IPS-18a (cell line): ENCODE data around the gene MYBBP1A.

Experiments
- H3K27ac ChIP-seq: one replicate; pipeline ENCODE4 v1.5.1; 2013; ENCODE audit warnings: low read length
- H3K27me3 ChIP-seq: one replicate; pipeline ENCODE4 v1.6.1; 2013; ENCODE audit warnings: mild to moderate bottlenecking, low read length; ENCODE audit not compliant: control insufficient read depth, insufficient read depth
- H3K36me3 ChIP-seq: one replicate; pipeline ENCODE4 v1.6.1; 2013; ENCODE audit warnings: low read depth, low read length; ENCODE audit not compliant: control insufficient read depth
- H3K4me1 ChIP-seq: one replicate; pipeline ENCODE4 v1.6.1; 2013; ENCODE audit warnings: low read depth, low read length; ENCODE audit not compliant: control insufficient read depth
- H3K4me3 ChIP-seq: one replicate; pipeline ENCODE4 v1.5.1; 2013; ENCODE audit warnings: low read length
- H3K9ac ChIP-seq: one replicate; pipeline ENCODE4 v1.6.1; 2013; ENCODE audit warnings: mild to moderate bottlenecking, low read length, moderate library complexity
- H3K9me3 ChIP-seq: one replicate; pipeline ENCODE4 v1.6.1; 2013; ENCODE audit warnings: low read depth, low read length; ENCODE audit not compliant: control insufficient read depth

MYBBP1A gene

DNA sequence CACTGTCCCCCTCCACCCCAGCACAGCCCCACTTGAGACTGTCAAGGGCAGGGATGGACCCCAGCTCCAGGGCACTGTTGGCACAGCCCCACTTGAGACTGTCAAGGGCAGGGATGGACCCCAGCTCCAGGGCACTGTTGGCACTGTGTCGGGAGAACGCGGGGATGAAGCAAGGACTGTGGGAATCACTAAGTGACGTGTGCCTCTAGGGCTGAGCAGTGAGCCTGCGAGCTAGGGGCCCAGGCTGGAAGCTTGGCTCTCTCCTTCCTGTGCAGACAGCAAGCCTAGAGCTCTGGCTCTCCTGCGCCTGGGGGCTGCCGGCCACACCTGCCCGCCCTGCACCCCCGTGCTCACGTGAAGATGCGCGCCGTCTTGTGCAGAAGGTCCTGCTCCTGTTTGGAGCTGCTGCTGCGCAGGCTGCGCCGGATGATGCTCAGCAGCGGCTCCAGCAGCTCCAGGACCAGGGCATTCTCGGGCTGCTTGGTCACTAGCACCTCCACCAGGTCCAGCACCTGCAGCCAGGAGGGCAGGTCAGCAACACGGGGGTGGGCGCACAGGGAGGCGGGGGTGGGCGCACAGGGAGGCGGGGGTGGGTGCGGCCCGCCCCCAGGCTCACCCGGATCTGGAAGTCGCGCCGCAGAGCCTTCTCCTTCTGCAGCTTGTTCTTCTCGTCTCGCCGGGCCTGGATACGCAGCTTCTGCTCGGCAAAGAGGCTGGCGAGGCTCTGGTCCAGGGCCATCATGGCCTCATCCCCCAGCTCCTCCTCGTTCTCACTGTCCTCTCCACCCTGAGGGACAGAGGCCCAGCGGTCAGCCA is 10.8 kb downstream of the MYBBP1A start:
- Histone ChIP-seq H3K27ac (no peak overlapping the region), H3K4me3 (no peak overlapping the region), H3K36me3 (peaks cover 85% of the 10 kb centered on the region), H3K27me3 (no peaks in the 10 kb centered on the region), H3K9ac (no peak overlapping the region), H3K9me3 (no peaks in the 10 kb centered on the region), H3K4me1 (no peaks in the 10 kb centered on the region)

DNA sequence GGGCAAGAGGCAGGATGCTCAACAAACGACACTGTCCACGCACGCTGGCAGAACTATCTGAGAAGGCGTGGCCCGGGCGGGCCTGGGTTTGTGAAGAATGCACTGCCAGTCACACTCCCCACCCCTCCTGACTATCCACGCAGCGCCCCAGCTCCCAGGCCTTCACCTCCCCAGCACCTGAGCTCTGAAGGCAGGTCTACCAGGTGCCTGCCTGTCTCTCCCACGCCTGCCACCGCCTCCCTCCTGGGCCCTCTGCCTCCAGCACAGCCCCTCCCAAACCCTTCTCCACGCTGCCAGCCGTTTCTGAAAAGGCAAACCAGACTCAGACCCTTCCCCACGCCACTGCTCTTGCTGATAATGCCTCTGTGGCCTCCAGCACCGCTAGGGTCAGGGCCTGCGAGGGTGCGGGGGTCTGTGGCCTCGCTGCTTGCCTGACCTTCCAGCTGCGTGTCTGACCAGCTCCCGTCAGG is 11.6 kb downstream of the MYBBP1A start:
- Histone ChIP-seq H3K27ac (no peak overlapping the region), H3K9ac (no peak overlapping the region), H3K27me3 (no peaks in the 10 kb centered on the region), H3K36me3 (peaks cover 85% of the 10 kb centered on the region), H3K9me3 (no peaks in the 10 kb centered on the region), H3K4me1 (no peaks in the 10 kb centered on the region), H3K4me3 (no peak overlapping the region)

DNA sequence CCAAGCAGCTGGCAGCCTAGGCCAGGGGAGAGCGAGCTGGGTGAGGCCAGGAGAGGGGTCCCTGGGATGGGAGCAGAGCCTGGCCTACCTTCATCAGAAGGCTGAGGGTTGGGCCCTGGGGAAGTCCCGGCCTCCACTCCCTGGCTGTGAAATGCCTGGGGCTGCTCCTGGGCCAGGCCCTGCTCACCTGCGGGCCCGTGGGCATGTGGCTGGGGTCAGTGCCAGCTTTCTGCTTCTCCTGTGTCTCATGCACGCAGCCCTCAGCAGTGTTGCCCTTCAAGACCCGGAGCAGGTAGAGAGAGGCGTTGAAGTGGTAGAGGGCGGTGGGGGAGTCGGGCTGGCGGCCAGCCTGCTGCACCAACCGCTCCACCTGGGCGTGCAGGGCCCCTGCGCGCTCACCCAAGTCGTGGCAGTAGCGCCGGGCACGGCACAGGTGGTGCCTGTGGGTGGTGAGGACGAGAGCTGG is 12.4 kb downstream of the MYBBP1A start:
- H3K27me3 ChIP-seq = no peaks in the 10 kb centered on the region
- no peak overlapping the region for H3K9ac ChIP-seq
- no peaks in the 10 kb centered on the region for H3K4me1 ChIP-seq
- peaks cover 84% of the 10 kb centered on the region for H3K36me3 ChIP-seq
- H3K4me3 ChIP-seq = no peak overlapping the region
- H3K9me3 ChIP-seq = no peaks in the 10 kb centered on the region
- no peak overlapping the region for H3K27ac ChIP-seq

DNA sequence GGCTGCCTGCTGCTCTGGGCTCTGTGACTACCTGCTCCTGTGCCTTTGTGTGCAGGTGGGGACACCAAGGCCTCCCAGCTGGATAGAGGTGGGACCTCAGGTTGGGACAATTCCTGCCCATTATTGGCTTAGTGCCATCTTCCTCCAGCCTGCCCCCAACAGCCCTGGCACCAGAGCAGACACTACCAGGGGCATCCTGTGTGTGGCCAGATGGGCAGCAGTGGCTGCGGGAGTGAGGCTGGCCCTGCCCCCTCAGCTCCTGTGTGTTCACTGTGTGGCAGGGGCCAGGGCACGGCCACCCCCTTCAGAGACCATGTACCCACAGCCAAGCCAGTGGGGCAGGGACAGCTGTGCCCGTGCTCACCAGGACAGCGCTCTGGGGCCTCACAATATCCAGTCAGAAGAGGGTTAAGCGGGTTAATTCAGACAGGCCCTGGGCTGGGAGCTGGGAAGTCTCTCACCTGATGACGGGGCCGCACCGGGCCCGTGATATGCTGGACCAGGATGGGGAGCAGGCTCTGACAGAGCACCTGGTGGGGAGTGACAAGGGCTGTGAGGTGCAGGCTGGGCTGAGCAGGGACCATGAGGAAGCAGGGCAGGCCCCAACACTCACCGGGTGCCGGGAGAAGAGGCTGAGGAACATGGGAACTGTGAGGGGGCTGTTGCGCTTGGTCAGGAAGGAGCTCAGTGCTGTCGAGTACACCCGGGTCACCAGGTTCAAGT is 13.0 kb downstream of the MYBBP1A start:
- H3K36me3 ChIP-seq = peaks cover 78% of the 10 kb centered on the region
- H3K9me3 ChIP-seq = no peaks in the 10 kb centered on the region
- no peak overlapping the region for H3K27ac ChIP-seq
- no peak overlapping the region for H3K9ac ChIP-seq
- H3K4me3 ChIP-seq = no peak overlapping the region
- H3K4me1 ChIP-seq = no peaks in the 10 kb centered on the region
- H3K27me3 ChIP-seq = no peaks in the 10 kb centered on the region

DNA sequence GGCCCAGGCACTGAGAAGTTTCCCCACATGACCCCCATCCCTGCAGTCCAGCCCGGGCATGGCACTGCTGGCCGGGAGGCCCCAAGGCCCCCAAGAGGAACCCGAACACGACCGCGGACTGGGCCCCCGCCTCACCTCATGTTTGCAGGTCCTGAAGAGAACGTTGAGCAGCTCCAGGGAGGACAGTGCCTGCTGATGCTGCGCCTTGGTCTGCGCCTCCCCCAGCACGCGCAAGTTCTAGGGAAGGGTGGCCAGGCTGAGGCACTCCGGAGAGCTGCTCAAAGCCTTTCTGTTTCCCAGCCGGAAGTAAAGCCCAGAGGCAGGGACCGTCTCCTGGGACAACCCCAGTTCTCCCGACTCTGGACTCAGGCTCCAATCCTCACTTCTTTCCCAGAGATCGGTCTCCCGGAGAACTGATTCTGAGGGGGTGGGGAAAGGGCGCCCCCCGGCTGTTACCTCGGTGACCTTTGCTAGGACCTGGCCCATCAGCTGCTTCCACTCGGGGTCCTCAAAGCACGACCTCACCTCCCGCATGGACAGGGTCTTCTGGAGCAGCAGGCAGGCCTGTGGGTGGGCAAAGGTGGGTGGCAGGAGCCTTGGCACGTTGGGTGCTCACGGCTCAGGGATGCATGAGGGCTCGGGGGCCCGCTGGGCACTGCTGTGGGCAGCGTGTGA is 13.7 kb downstream of the MYBBP1A start:
- no peak overlapping the region for H3K9ac ChIP-seq
- H3K4me3 ChIP-seq = no peak overlapping the region
- no peak overlapping the region for H3K27ac ChIP-seq
- H3K27me3 ChIP-seq = no peaks in the 10 kb centered on the region
- H3K36me3 ChIP-seq = peaks cover 71% of the 10 kb centered on the region
- H3K9me3 ChIP-seq = no peaks in the 10 kb centered on the region
- no peaks in the 10 kb centered on the region for H3K4me1 ChIP-seq

DNA sequence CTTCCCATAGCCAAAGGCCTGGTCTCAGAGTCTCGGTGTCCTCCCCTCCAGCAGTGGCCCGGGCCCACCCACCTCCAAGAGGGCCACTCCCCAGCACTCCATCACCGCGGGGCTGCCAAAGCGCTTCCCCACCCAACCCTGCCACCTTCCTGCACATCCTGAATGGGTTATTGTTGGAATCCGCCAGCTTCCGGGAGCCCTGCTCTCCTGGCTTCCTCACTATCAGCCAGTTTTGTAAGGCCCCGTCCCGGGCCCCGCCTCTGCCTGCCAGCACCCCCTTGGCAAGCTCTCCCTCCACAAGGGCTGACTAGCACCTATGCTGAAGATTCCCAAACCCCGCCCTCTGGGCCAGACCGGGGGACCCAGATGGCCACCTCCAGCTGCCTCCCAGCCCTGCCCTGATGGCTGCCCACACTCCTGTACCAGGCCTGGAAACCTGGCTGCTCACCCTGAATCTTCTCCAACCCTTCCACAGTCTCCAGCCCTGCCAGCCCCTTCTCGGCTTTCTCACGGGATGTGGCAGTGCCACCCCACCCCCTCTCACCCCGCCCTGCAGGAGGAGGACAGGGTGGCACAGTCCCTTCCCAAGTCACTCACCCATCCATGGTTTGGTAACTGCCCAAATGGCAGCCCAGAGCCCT is 14.4 kb downstream of the MYBBP1A start:
- Histone ChIP-seq H3K9ac (no peak overlapping the region), H3K27me3 (no peaks in the 10 kb centered on the region), H3K9me3 (no peaks in the 10 kb centered on the region), H3K4me1 (no peaks in the 10 kb centered on the region), H3K36me3 (peaks cover 65% of the 10 kb centered on the region), H3K4me3 (no peak overlapping the region), H3K27ac (no peak overlapping the region)

DNA sequence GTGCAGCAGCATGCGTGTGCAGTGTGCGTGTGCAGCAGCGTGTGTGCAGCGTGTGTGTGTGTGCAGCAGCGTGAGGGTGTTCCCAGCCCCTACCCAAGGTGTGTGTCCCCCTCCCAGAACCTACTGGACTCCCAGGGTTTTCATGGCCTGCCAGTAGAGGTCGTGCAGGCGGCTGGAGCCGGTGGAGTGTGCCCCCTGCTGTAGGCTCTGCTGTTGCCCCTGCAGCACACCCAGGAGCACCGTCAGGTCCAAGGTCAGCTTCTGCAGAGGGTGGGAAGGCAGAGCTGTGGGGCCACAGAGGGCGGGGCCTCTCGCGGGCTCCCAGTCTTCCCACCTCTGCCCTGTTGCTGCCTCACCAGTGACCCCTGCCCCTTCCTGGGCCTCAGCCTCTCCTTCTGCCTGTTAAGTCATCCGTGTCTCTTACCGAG is 14.9 kb downstream of the MYBBP1A start:
- Histone ChIP-seq H3K4me1 (no peaks in the 10 kb centered on the region), H3K36me3 (peaks cover 59% of the 10 kb centered on the region), H3K4me3 (no peak overlapping the region), H3K9ac (no peak overlapping the region), H3K27ac (no peak overlapping the region), H3K9me3 (no peaks in the 10 kb centered on the region), H3K27me3 (peaks cover 4% of the 10 kb centered on the region)

DNA sequence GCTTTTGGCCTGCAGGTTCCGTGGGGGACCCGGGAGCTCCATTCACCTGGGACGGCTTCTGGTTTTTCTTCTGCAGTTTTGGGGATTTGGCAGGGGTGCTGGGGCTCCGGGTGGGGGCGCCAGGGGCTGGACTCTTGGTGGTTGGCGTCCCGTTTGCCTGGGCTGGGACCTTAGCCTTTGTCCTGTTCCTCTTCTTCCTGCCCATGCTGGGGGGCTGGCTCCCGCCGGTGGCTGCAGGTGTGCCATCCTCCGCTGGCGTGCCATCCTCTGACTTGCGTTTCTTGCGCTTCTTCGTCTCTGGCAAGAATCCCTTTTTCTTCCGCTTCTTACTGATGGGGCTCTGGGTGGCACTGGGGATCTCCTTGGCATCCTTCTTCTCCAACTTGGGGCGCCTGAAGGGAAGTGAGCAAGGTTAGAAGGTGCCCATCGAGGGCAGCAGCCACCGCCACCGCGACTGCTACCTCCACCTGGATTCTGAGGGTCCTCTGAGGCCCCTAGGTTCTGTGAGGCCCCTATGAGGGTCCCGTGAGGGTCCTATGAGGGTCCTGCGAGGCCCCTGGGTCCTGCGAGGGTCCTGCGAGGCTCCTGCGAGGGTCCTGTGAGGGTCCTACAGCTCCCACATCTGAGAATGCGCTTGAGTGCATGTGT is 15.5 kb downstream of the MYBBP1A start:
- peaks cover 6% of the 10 kb centered on the region for H3K27me3 ChIP-seq
- H3K36me3 ChIP-seq = peaks cover 57% of the 10 kb centered on the region
- H3K9me3 ChIP-seq = no peaks in the 10 kb centered on the region
- H3K9ac ChIP-seq = no peak overlapping the region
- no peak overlapping the region for H3K4me3 ChIP-seq
- H3K27ac ChIP-seq = no peak overlapping the region
- no peaks in the 10 kb centered on the region for H3K4me1 ChIP-seq

DNA sequence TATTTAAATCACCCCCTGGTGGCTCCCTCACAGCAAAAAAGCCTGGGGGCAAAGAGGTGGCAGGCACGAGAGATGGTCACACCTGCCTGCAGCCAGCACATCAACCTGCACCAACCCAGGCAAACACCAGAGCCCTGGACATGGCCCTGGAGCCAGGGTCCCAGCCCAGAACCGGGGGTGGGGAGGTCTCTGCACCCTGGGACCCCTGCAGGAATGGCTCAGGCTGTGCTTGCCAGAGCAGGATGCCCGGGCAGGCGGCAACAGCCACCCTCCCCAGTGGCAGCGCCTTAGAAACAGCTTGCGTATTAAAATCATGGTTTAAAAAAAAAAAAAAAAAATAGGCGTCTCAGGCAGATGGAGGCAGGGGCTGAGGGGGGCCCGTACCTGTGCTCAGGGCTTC is 16.2 kb downstream of the MYBBP1A start:
- Histone ChIP-seq H3K27ac (no peak overlapping the region), H3K9me3 (no peaks in the 10 kb centered on the region), H3K27me3 (peaks cover 13% of the 10 kb centered on the region), H3K4me1 (no peaks in the 10 kb centered on the region), H3K4me3 (no peak overlapping the region), H3K36me3 (peaks cover 53% of the 10 kb centered on the region), H3K9ac (no peak overlapping the region)

DNA sequence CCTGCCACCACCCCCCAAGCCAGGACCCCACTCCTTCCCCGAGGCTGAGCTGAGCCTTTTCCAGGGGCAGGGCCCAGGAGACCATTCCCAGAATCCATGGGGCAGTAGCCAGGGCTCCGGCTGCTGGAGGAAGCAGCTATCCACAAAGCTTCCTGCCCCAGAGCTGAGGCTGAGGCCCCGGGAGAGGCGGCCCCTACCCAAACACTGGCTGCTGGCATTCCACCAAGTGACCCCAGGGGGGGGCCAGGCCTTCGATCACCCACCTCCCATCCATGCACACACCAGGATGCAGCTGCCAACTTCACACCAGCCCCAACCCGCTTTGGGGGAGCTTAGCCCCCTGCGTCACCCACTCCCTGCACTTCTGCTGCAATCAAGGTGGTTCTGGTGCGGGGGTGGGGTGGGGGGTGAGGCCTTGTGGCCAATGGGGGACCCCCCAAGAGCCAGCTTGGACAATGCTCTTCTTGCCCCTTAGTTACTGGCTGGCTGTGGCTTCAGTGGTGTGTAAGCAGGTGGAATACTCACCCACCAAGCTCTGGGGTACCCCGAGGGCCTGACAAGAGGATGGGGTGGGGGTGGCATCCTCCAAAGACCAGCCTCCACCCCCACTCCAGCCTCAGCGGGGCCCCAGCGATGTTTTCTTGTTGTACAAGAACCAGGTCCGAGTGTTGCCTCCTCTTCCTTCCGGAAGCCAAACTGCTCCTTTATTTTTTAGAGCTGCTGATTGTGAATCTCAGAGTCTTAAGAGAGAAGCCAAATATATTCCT is 16.8 kb downstream of the MYBBP1A start:
- Histone ChIP-seq H3K27ac (no peak overlapping the region), H3K9ac (no peak overlapping the region), H3K36me3 (peaks cover 47% of the 10 kb centered on the region), H3K9me3 (no peaks in the 10 kb centered on the region), H3K4me3 (no peak overlapping the region), H3K27me3 (peaks cover 19% of the 10 kb centered on the region), H3K4me1 (no peaks in the 10 kb centered on the region)
